Choroid plexus epithelial cell (primary cell): ENCODE data around the gene MRPS27.
"Not testable (repeated sequence)": the region's sequence is repeated elsewhere in the genome, so short reads cannot be mapped to it uniquely, and the experiment has no call there.

ENCODE experiments used
- DNase-seq: peaks from one replicate; pipeline ENCODE4 v3.0.0-alpha.2; 2010; ENCODE audit warnings: low read depth
- H3K4me3 ChIP-seq: 2 replicates; pipeline ENCODE4 v1.5.1; 2011; ENCODE audit warnings: low read depth, mild to moderate bottlenecking, control low read depth, low read length, moderate library complexity
- CTCF ChIP-seq: conservative IDR thresholded peaks from 2 replicates; pipeline ENCODE4 v1.5.1; 2011; ENCODE audit warnings: low read depth, mild to moderate bottlenecking, control low read depth, inconsistent platforms, low read length, moderate library complexity

Gene MRPS27

GRCh38 chr5:72298711-72299110 lies 21.3 kb downstream of the MRPS27 start:
- H3K4me3 ChIP-seq = no peak overlapping the region
- TF ChIP-seq CTCF = no peak
- no peak for DNase-seq

- H3K4me3 ChIP-seq, DNase-seq: not testable (repeated sequence)
Observed at GRCh38 chr5:72298136-72298535, 21.9 kb downstream of the MRPS27 start.

- no peak overlapping the region for H3K4me3 ChIP-seq
- no peak for TF ChIP-seq CTCF
- DNase-seq = no peak
Observed at GRCh38 chr5:72296256-72296655, 23.8 kb downstream of the MRPS27 start.

GRCh38 chr5:72295539-72295938 lies 24.5 kb downstream of the MRPS27 start:
- DNase-seq = no peak
- TF ChIP-seq CTCF = no peak

GRCh38 chr5:72294473-72294872 lies 25.6 kb downstream of the MRPS27 start:
- no peak for DNase-seq
- H3K4me3 ChIP-seq = no peak overlapping the region
- TF ChIP-seq CTCF = no peak

More at GRCh38 chr5:72295539-72295938, 24.5 kb downstream of the MRPS27 start:
- no peak overlapping the region for H3K4me3 ChIP-seq

- no peak for DNase-seq
- TF ChIP-seq CTCF = no peak
- H3K4me3 ChIP-seq = no peak overlapping the region
Observed at GRCh38 chr5:72293495-72294055, 26.5 kb downstream of the MRPS27 start.

GRCh38 chr5:72292411-72292810 lies 27.6 kb downstream of the MRPS27 start:
- TF ChIP-seq CTCF = no peak
- no peak for DNase-seq
- no peak overlapping the region for H3K4me3 ChIP-seq
